ENCODE results near the gene ARL14. TPM values are rescaled to one million over a fixed set of nuclear protein-coding genes. Genes with fewer than 3 reads are reported as not detected.
"Not testable (repeated sequence)": the region's sequence is repeated elsewhere in the genome, so short reads cannot be mapped to it uniquely, and the experiment has no call there.

Gene ARL14
- total RNA-seq, 4 donors from 2014 or later = not detected

DNA sequence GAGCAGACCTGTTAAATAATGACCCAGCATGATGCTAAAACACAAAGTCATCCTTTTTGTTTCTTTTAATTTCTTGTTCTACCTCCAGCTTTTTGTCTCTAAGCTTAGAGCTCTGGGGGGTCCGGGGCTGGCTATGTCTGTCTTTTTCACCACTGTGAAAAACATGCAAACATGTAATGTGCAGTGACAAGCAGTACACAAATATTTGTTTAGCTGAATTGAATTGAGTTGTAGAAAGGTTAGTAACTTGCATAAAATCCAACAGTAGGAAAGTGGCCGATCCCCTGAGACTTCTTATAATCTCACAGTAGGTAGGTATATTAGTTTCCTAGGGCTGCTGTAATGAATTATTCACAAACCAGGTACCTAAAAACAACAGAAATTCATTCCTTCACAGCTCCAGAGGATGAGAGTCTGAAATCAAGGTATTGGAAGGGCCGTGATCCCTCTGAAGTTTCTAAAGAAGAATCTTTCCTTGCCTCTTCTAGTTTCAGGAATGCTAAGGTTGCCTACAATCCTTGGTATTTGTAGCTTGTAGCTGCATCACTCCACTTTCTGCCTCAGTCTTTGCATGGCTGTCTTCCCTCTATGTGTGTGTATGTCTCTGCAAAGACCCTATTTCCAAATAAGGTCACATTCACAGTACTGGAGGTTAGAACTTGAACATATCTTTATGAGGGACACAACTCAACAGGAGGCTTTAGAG, 32.7 kb downstream of the ARL14 start:
- no peak for TF ChIP-seq POLR2A (IDR thresholded peaks at IDR 0.05)
- no peak for TF ChIP-seq EP300 (IDR thresholded peaks at IDR 0.05)
- TF ChIP-seq CTCF (IDR thresholded peaks at IDR 0.05) = no peak
- Histone ChIP-seq H3K27me3 (no peaks in the 10 kb centered on the region), H3K4me3 (no peak overlapping the region), H3K9me3 (no peaks in the 10 kb centered on the region), H3K27ac (no peak overlapping the region), H3K36me3 (no peaks in the 10 kb centered on the region), H3K4me1 (no peaks in the 10 kb centered on the region)
- DNase-seq (ENCODE audit: low spot score in 2 of 2) = no peak
- WGBS, 2 donors = 92% methylated on average over 3 of the region's 3 CpGs

GRCh38 chr3:160713144-160713543, 36.2 kb downstream of the ARL14 start:
- H3K4me1 ChIP-seq; H3K27me3 ChIP-seq; H3K27ac ChIP-seq; H3K36me3 ChIP-seq; H3K4me3 ChIP-seq; DNase-seq (ENCODE audit: low spot score in 2 of 2); H3K9me3 ChIP-seq: not testable (repeated sequence)
- WGBS, 2 donors = 91 to 92% methylated on average over 3 of the region's 3 CpGs

DNA sequence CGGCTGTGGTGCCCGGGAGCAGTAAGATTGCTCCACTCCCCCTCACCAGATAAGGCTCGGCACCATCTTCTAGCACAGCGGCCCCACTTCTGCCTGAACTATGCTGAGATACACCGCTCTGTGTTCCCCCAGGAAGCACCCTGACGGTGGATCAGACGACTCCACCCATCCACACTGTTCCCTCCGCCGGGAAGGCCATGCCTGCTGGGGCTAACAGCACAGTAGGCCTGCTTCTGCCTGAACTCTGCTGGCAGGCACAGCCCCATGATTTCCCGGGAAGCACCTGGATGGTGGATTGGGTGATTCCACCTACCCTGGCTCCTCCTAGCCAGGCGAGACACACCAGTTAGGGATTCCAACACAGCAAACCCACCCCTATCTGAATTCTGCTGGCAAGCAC, 42.8 kb downstream of the ARL14 start:
- DNase-seq (ENCODE audit: low spot score in 2 of 2) = no peak
- H3K36me3 ChIP-seq = no peaks in the 10 kb centered on the region
- peaks cover 0 to under 1% (median 0%) of the 10 kb centered on the region in 4 donors for H3K9me3 ChIP-seq
- no peaks in the 10 kb centered on the region for H3K4me1 ChIP-seq
- no peak overlapping the region for H3K4me3 ChIP-seq
- TF ChIP-seq POLR2A (IDR thresholded peaks at IDR 0.05) = no peak
- no peak for TF ChIP-seq EP300 (IDR thresholded peaks at IDR 0.05)
- TF ChIP-seq CTCF (IDR thresholded peaks at IDR 0.05) = no peak
- 86 to 88% methylated on average over 10 to 11 of the region's 11 CpGs for WGBS, 2 donors
- no peak overlapping the region for H3K27ac ChIP-seq
- no peaks in the 10 kb centered on the region for H3K27me3 ChIP-seq

GRCh38 chr3:160720123-160720746, 43.3 kb downstream of the ARL14 start:
- H3K27me3 ChIP-seq = no peaks in the 10 kb centered on the region
- H3K4me3 ChIP-seq = no peak overlapping the region
- H3K27ac ChIP-seq = no peak overlapping the region
- no peaks in the 10 kb centered on the region for H3K4me1 ChIP-seq
- no peak for DNase-seq (ENCODE audit: low spot score in 2 of 2)
- H3K36me3 ChIP-seq = no peaks in the 10 kb centered on the region
- TF ChIP-seq POLR2A (IDR thresholded peaks at IDR 0.05) = no peak
- TF ChIP-seq CTCF (IDR thresholded peaks at IDR 0.05) = no peak
- TF ChIP-seq EP300 (IDR thresholded peaks at IDR 0.05) = no peak
- WGBS, 2 donors = 87 to 89% methylated on average over 4 of the region's 5 CpGs
- peaks cover 0 to 6% (median 0%) of the 10 kb centered on the region in 4 donors for H3K9me3 ChIP-seq

DNA sequence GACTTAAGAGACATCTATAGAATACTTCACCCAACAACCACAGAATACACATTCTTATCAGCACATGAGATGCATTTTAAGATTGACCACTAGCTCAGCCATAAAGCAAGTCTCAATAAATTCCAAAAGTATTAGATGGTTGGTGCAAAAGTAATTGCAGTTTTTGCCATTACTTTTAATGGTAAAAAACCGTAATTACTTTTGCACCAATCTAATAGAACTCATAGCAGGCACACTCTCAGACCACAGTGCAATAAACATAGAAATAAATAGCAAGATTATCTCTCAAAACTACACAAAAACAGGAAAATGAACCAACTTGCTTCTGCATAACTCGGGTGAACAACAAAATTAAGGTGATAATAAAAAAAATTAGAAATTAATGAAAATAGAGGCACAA, 45.4 kb downstream of the ARL14 start:
- no peak for DNase-seq (ENCODE audit: low spot score in 2 of 2)
- Histone ChIP-seq H3K4me1 (no peaks in the 10 kb centered on the region), H3K36me3 (no peaks in the 10 kb centered on the region), H3K27ac (no peak overlapping the region), H3K4me3 (no peak overlapping the region), H3K27me3 (no peaks in the 10 kb centered on the region), H3K9me3 (peaks cover 0 to 6% (median 0%) of the 10 kb centered on the region in 4 donors)
- TF ChIP-seq POLR2A (IDR thresholded peaks at IDR 0.05) (no peak), EP300 (IDR thresholded peaks at IDR 0.05) (no peak), CTCF (IDR thresholded peaks at IDR 0.05) (no peak)
- 88 to 92% methylated on average over 2 of the region's 2 CpGs for WGBS, 2 donors

Measured in tibial nerve (tissue), 4 donors.